ENCODE data around the gene CD99L2. TPM values are rescaled to one million over a fixed set of nuclear protein-coding genes. Genes with fewer than 3 reads are reported as not detected.

Gene CD99L2
- total RNA-seq, 4 donors from 2014 or later, result 202 to 289 (median 251) TPM

GRCh38 chrX:150790021-150790420 lies 108.4 kb downstream of the CD99L2 start:
- no peaks in the 10 kb centered on the region for H3K4me1 ChIP-seq
- H3K27ac ChIP-seq, result no peak overlapping the region
- no peak for TF ChIP-seq CTCF (IDR thresholded peaks at IDR 0.05 in 4 of 5, conservative IDR thresholded peaks at IDR 0.05 in 1 of 5)
- no peak for TF ChIP-seq POLR2A (IDR thresholded peaks at IDR 0.05)
- no peak overlapping the region for H3K4me3 ChIP-seq
- H3K27me3 ChIP-seq, result no peaks in the 10 kb centered on the region
- intact Hi-C loops (cut with DNase I; ENCODE audit: low total_unique reads), result no loop called here
- DNase-seq, result no peak
- peaks cover 0 to 30% of the 10 kb centered on the region in 2 donors for H3K36me3 ChIP-seq
- no peak for ATAC-seq
- in situ Hi-C loops (cut with MboI; ENCODE audit: low sequenced_read_pairs in 4 of 4), result no loop called here
- H3K9me3 ChIP-seq, result no peaks in the 10 kb centered on the region

- in situ Hi-C loops (cut with MboI; ENCODE audit: low sequenced_read_pairs in 4 of 4) (no loop called here), intact Hi-C loops (cut with DNase I; ENCODE audit: low total_unique reads) (no loop called here)
- Histone ChIP-seq H3K9me3 (no peaks in the 10 kb centered on the region), H3K4me3 (no peak overlapping the region), H3K27me3 (no peaks in the 10 kb centered on the region), H3K36me3 (no peaks in the 10 kb centered on the region), H3K27ac (no peak overlapping the region), H3K4me1 (no peaks in the 10 kb centered on the region)
- DNase-seq (no peak), ATAC-seq (no peak)
- TF ChIP-seq CTCF (IDR thresholded peaks at IDR 0.05 in 4 of 5, conservative IDR thresholded peaks at IDR 0.05 in 1 of 5) (no peak), POLR2A (IDR thresholded peaks at IDR 0.05) (no peak)
These were observed 116.8 kb downstream of the CD99L2 start for GRCh38 chrX:150781677-150782076.

- no peaks in the 10 kb centered on the region for H3K4me1 ChIP-seq
- intact Hi-C loops (cut with DNase I; ENCODE audit: low total_unique reads) (no loop called here), in situ Hi-C loops (cut with MboI; ENCODE audit: low sequenced_read_pairs in 4 of 4) (loop anchor here (5.0 to 10.0 kb wide), 2 partner anchors 303 to 305 kb away; no protein-coding TSS in a partner anchor)
- H3K4me3 ChIP-seq, result no peak overlapping the region
- no peaks in the 10 kb centered on the region for H3K27me3 ChIP-seq
- H3K36me3 ChIP-seq, result peaks cover 0 to 6% of the 10 kb centered on the region in 2 donors
- DNase-seq (no peak), ATAC-seq (no peak)
- H3K27ac ChIP-seq, result no peak overlapping the region
- no peaks in the 10 kb centered on the region for H3K9me3 ChIP-seq
- TF ChIP-seq CTCF (IDR thresholded peaks at IDR 0.05 in 4 of 5, conservative IDR thresholded peaks at IDR 0.05 in 1 of 5) (no peak), POLR2A (IDR thresholded peaks at IDR 0.05) (no peak)
These were observed 119.1 kb downstream of the CD99L2 start for GRCh38 chrX:150779385-150779784.

GRCh38 chrX:150777328-150777992 lies 121.0 kb downstream of the CD99L2 start:
- in situ Hi-C loops (cut with MboI; ENCODE audit: low sequenced_read_pairs in 4 of 4), result loop anchor here (5.0 to 10.0 kb wide), 2 partner anchors 305 to 307 kb away; no protein-coding TSS in a partner anchor

More at GRCh38 chrX:150777328-150777992, 121.0 kb downstream of the CD99L2 start:
- intact Hi-C loops (cut with DNase I; ENCODE audit: low total_unique reads), result no loop called here
- no peak for DNase-seq
- Histone ChIP-seq H3K27me3 (no peaks in the 10 kb centered on the region), H3K4me1 (peaks cover 0 to 5% of the 10 kb centered on the region in 2 donors), H3K9me3 (no peaks in the 10 kb centered on the region), H3K4me3 (no peak overlapping the region), H3K27ac (peak overlapping the region in 1 of 4 donors; percentile 13), H3K36me3 (peaks cover 0 to 6% of the 10 kb centered on the region in 2 donors)
- no peak for ATAC-seq
- TF ChIP-seq CTCF (IDR thresholded peaks at IDR 0.05 in 4 of 5, conservative IDR thresholded peaks at IDR 0.05 in 1 of 5), result no peak
- no peak for TF ChIP-seq POLR2A (IDR thresholded peaks at IDR 0.05)
